Vagina (tissue), 2 donors: ENCODE measurements around the gene INPP5A. TPM values are rescaled to one million over a fixed set of nuclear protein-coding genes. Genes with fewer than 3 reads are reported as not detected.

Experiments used
- DNase-seq, 2 donors: peaks; one replicate each; pipeline ENCODE4 v3.0.0-alpha.2; 2017; ENCODE audit errors: extremely low spot score in 2 of 2
- H3K27ac ChIP-seq: fragments of 200-600 bp; sonication (generic); one replicate; pipeline ENCODE4 v1.5.1; 2019
- H3K27me3 ChIP-seq: fragments of 200-600 bp; sonication (generic); one replicate; pipeline ENCODE4 v1.5.1; 2019
- H3K36me3 ChIP-seq, 2 donors: fragments of 200-600 bp; sonication (generic); one replicate each; pipeline ENCODE4 v1.5.1; 2017 to 2019
- H3K4me1 ChIP-seq: fragments of 200-600 bp; sonication (generic); one replicate; pipeline ENCODE4 v1.5.1; 2019
- H3K4me3 ChIP-seq, 2 donors: fragments of 200-600 bp; sonication (generic); 1 replicate in 1 of 2; 2 replicates in 1 of 2; pipeline ENCODE4 v1.5.1; 2016 to 2019
- H3K9me3 ChIP-seq: fragments of 200-600 bp; sonication (generic); one replicate; pipeline ENCODE4 v1.5.1; 2019
- POLR2A ChIP-seq, 2 donors: fragments of 450-650 bp; IDR thresholded peaks; one replicate each; pipeline ENCODE4 v1.6.1; 2017; ENCODE audit warnings: antibody characterized with exemption in 2 of 2, mild to moderate bottlenecking in 2 of 2, moderate library complexity in 2 of 2
- POLR2AphosphoS5 ChIP-seq, 2 donors: sonication (generic); formaldehyde crosslinking; IDR thresholded peaks; one replicate each; pipeline ENCODE4 v1.9.0; 2017; ENCODE audit warnings: antibody characterized with exemption in 2 of 2, mild to moderate bottlenecking in 2 of 2, low read depth in 1 of 2; ENCODE audit not compliant: insufficient read depth in 1 of 2
- intact Hi-C: fragments of 100-400 bp; cut with DNase I; formaldehyde crosslinking; loops from one replicate; pipeline ENCODE4 v1.15.1; 2023
- total RNA-seq: library from RNA; depleted of rRNA; stranded (reverse); fragments of >200 nt; gene quantifications from one replicate; pipeline ENCODE4 v1.2.3, GENCODE V29; 2016
- TF ChIP-seq, protein P1 (sequence below), 3 experiments: fragments of 450-650 bp in 2 of 3; fragments of 200-600 bp in 1 of 3; sonication (generic) in 1 of 3; IDR thresholded peaks; one replicate each; pipeline ENCODE4 v1.5.1; 2017 to 2019; ENCODE audit warnings: antibody characterized with exemption in 3 of 3, mild to moderate bottlenecking in 2 of 3, moderate library complexity in 2 of 3

Gene INPP5A
- total RNA-seq, 1 donor from 2014 or later, result 24.3 TPM

DNA sequence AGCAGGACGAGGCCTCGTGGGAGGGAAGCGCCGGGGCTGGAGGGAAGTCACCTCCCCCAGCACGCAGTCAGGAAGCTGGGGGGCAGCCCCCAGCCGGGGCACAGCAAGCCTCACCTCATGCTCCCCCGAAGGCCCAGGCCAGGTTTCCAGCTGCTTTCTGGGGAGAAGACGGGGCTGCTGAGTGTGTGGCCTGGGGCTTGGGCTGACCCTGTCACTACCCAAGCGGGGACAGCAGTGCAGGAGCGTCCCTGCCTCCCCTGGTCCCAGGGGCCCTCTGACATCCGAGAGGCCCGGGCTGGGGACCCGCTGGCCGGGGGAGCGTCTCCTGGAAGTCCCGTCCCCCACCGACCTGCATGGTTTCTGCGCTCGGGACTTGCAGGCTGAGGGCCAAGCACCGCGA, 268.0 kb downstream of the INPP5A start:
- no peak overlapping the region for H3K4me3 ChIP-seq
- no peaks in the 10 kb centered on the region for H3K9me3 ChIP-seq
- TF ChIP-seq, protein P1, sequence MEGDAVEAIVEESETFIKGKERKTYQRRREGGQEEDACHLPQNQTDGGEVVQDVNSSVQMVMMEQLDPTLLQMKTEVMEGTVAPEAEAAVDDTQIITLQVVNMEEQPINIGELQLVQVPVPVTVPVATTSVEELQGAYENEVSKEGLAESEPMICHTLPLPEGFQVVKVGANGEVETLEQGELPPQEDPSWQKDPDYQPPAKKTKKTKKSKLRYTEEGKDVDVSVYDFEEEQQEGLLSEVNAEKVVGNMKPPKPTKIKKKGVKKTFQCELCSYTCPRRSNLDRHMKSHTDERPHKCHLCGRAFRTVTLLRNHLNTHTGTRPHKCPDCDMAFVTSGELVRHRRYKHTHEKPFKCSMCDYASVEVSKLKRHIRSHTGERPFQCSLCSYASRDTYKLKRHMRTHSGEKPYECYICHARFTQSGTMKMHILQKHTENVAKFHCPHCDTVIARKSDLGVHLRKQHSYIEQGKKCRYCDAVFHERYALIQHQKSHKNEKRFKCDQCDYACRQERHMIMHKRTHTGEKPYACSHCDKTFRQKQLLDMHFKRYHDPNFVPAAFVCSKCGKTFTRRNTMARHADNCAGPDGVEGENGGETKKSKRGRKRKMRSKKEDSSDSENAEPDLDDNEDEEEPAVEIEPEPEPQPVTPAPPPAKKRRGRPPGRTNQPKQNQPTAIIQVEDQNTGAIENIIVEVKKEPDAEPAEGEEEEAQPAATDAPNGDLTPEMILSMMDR (IDR thresholded peaks at IDR 0.05), result no peak
- TF ChIP-seq POLR2A (IDR thresholded peaks at IDR 0.05), result no peak
- H3K27ac ChIP-seq, result no peak overlapping the region
- no peaks in the 10 kb centered on the region for H3K36me3 ChIP-seq
- H3K4me1 ChIP-seq, result no peaks in the 10 kb centered on the region
- intact Hi-C loops, result no loop called here
- H3K27me3 ChIP-seq, result no peaks in the 10 kb centered on the region
- no peak for DNase-seq

DNA sequence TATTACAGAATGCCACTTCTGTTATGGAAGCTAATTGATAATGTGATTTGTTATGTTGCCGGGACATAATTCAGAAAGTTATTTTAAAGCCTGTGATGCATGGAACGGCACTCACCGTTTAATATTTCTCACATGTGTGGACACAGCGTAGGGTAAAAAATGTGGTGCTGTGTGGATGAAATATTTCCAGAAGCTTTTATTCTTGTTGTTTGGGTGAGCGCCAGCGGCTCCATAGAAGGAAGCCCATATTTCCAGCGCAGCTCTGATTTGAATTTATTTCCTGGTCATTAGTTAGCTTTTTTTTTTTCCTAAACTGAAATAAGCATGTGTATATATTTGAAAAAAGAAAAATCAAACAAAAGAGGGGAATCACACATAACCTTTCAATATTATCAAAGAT, 268.5 kb downstream of the INPP5A start:
- Histone ChIP-seq H3K27ac (no peak overlapping the region), H3K36me3 (no peaks in the 10 kb centered on the region), H3K9me3 (no peaks in the 10 kb centered on the region), H3K4me3 (no peak overlapping the region), H3K4me1 (no peaks in the 10 kb centered on the region), H3K27me3 (no peaks in the 10 kb centered on the region)
- no peak for DNase-seq
- TF ChIP-seq POLR2A (IDR thresholded peaks at IDR 0.05) (no peak), POLR2AphosphoS5 (IDR thresholded peaks at IDR 0.05; ENCODE audit: insufficient read depth in 1 of 2, low read depth in 1 of 2) (no peak)
- TF ChIP-seq, protein P1 (IDR thresholded peaks at IDR 0.05), result no peak
- intact Hi-C loops, result no loop called here

DNA sequence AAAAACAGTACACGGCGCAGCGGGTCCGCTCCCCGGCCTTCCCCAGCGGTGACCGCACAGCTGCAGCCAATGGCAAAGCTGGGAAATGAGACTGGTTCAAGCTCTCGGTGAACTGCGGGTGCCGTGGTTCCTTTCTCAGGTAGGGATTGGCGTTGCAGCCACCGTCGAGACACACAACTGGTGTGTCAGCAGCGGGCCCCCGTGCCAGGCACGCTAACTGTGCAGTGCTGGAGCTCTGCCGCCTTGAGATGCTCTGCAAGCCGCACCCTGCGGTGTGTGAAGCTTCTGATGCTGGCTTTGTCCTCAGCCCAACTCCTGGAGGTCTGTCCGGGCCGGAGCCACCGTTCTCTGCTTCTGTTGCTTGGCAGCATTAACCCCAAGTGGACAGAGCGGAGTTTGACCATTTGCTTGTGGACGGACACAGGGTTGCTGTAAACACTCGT, 269.0 kb downstream of the INPP5A start:
- H3K27me3 ChIP-seq, result no peaks in the 10 kb centered on the region
- no peak for TF ChIP-seq POLR2AphosphoS5 (IDR thresholded peaks at IDR 0.05; ENCODE audit: insufficient read depth in 1 of 2, low read depth in 1 of 2)
- TF ChIP-seq POLR2A (IDR thresholded peaks at IDR 0.05), result no peak
- TF ChIP-seq, protein P1 (IDR thresholded peaks at IDR 0.05), result no peak
- intact Hi-C loops, result no loop called here
- H3K36me3 ChIP-seq, result no peaks in the 10 kb centered on the region
- H3K9me3 ChIP-seq, result no peaks in the 10 kb centered on the region
- no peak for DNase-seq
- H3K4me3 ChIP-seq, result no peak overlapping the region
- no peak overlapping the region for H3K27ac ChIP-seq
- H3K4me1 ChIP-seq, result no peaks in the 10 kb centered on the region

DNA sequence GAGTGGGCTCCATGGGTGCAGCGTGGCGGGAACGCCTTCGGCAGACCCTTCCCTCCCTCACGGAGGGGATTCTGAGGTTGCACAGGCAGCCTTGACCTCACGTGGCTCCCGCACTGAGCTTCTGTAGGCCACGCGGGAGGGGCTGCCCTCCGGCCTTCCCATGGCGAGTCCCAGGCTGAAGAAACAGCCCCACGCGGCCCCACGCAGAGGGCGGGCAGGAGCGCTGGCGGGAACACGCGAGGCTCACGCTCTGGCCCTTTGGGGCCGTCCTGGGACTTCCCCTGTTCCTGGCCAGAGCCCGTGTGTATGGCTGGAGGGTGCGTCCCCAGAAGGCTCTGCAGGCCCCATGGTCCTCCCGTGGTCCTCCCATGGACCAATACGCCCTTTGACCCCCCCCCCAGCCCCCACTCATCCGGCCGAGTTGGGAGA, 270.0 kb downstream of the INPP5A start:
- no peak for DNase-seq

More for the DNA sequence above, 270.0 kb downstream of the INPP5A start:
- Histone ChIP-seq H3K4me3 (no peak overlapping the region), H3K9me3 (no peaks in the 10 kb centered on the region), H3K4me1 (no peaks in the 10 kb centered on the region), H3K27me3 (no peaks in the 10 kb centered on the region), H3K36me3 (no peaks in the 10 kb centered on the region), H3K27ac (no peak overlapping the region)
- TF ChIP-seq, protein P1 (IDR thresholded peaks at IDR 0.05), result no peak
- TF ChIP-seq POLR2A (IDR thresholded peaks at IDR 0.05), result no peak
- TF ChIP-seq POLR2AphosphoS5 (IDR thresholded peaks at IDR 0.05; ENCODE audit: insufficient read depth in 1 of 2, low read depth in 1 of 2), result no peak
- intact Hi-C loops, result no loop called here
